NCI-H187 treated with DMSO at 0.1 percent for 48 hours (cell line): Measurements from ENCODE around the gene HP1BP3.
A peak's percentile ranks its signal among the peaks of the same experiment; 100 is the strongest.

ENCODE experiments used
- DNase-seq: peaks from one replicate; lab custom pipeline; 2025; lab: John Stamatoyannopoulos, UW

HP1BP3 gene

DNA sequence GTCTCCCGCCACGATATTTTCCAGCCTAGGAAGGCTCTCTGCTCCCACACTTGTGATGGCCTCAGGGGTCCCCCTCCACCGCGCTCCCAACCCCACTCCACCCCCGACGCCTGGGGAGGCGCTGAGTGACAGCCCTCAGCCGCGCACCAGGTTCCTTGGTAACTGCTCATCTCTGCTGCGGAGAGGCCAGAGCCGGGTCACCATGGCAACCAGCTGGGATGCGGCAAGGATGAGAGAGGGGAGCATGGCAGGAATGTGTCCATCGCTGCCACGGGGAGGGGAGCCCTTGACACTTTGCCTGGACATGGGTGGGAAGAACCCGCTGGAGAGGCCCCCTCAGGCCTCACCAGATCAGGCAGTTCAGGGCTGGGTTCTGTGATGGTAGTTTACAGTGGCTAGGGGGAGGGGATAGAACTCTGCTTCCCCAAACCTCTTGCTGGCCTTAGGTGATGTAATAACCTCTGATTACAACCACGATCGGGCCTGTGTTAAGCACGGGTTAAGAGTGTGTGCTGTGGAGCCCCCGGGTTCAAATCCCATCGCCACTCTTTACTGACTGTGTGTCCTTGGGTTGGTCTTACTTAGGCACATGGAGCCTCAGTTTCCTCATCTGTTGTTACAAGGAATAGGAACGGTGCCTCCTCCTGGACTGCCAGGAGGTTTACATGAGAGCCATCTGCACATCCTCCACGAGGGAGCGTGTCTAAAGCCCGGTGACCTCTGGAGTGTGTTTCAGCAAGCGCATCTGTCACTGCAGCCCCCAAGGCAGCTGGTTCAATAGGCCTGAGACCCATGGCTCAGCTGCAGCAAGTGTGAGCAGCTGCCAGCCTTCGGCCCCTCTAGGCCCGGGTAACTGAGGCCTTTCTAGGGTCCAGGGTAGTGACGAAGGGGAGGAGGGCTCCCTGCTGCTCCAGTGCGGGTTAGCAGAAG is 75.6 kb downstream of the HP1BP3 start:
- DNase-seq: no peak

- no peak for DNase-seq
These were observed 76.4 kb downstream of the HP1BP3 start for GRCh38 chr1:20710469-20711284.

GRCh38 chr1:20709868-20710267 is 77.2 kb downstream of the HP1BP3 start:
- DNase-seq: no peak

- DNase-seq: no peak
These were observed 78.2 kb downstream of the HP1BP3 start for GRCh38 chr1:20708891-20709290.

- DNase-seq: no peak
These were observed 79.0 kb downstream of the HP1BP3 start for GRCh38 chr1:20708057-20708456.

DNA sequence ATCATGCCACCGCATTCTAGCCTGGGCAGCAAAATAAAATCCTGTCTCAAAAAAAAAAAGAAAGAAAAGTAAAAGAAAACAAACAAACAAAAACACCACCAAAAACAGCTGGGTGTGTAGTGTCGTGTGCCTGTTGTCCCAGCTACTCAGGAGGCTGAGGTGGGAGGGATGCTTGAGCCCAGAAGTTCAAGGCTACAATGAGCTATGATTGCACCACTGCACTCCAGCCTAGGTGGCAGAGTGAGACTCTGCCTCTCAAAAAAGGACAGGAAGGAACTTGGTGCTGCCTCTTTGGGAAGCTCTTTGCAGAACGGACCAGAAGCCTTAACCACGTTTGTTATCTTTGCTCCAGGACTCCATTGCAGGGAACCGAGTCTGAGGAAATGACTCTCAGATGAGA is 80.3 kb downstream of the HP1BP3 start:
- no peak for DNase-seq

DNA sequence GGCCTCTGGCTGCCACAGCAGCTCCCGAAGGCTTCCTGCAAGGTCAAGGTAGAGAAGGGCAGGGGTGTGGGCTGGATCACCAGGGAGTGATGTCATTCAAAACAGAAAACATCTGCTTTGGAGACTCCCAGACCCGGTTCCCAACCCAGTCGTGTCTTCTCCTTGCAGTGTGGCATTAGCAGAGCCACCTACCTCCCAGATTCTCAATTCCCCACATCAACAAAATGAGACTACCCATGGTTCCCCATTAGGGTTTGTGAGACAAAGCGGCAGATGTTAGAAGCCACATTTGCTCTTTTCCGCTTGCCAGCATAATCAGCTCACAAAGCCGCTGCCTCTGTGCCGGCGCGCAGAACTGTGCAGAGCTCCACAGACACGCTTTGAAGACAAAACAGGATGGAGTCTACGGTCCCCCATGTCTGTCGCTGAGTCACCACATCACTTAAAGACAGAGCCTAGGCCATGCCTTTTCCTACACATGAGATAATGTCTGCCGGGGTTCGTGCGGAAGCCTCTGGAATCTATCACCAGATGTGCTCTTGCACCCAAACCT is 81.8 kb downstream of the HP1BP3 start:
- DNase-seq: no peak

DNA sequence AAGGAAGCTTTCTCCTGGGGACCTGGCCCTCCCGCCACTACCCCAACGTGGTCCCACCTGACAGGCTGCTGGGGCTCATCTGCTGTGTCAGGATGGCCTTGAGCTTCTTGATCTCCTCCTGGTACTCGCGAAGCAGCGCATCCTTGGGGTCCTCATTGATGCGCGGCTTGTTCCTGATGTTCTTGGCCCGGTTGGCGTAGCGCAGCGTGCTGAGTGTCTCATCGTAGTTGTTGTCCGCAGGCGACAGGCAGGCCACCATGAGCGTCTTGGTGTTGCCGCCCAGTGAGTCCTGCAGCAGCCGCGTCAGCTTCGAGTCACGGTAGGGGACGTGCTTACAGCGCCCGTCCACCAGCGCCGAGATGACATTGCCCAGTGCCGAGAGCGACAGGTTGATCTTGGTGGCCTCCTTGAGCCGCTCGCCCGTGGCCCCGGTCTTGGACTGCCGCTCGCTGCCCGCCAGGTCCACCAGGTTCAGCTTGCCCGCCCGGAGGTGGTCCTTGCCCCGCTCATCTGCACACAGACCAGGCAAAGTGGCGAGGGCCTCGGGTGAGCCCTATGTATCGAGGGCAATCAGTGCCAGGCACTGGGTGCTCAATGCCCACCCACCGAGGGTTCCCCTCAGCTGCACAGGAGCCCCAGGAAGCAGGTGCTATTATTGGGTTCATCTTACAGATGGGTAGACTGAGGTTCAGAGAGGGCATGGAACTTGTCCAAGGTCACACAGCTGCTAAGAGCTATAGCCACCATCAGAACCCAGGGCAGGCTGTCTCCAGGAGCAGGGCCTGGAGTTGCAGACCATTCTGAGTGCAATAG is 82.5 kb downstream of the HP1BP3 start:
- no peak for DNase-seq

GRCh38 chr1:20703124-20703756 is 83.9 kb downstream of the HP1BP3 start:
- DNase-seq: no peak

DNA sequence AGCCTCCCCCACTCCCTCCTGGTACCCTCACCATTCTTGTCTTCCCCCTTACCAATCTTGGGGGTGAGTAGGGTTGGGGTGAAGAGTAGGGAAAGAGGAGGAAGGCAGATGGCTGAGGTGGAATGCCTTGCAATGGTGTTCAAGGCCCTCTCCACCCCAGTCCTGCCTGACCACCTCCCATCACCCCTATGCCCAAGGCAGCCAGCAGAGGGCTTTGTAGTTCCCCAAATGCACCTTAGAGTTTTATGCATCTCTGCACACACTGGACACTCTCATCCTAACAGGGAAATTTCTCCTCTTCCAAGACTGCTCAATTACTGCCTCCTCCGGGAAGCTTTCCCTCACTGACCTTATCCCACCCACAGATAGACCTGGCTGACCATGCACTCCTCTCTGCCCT is 84.7 kb downstream of the HP1BP3 start:
- no peak for DNase-seq

- DNase-seq: no peak
These were observed 85.3 kb downstream of the HP1BP3 start for GRCh38 chr1:20701847-20702246.

DNA sequence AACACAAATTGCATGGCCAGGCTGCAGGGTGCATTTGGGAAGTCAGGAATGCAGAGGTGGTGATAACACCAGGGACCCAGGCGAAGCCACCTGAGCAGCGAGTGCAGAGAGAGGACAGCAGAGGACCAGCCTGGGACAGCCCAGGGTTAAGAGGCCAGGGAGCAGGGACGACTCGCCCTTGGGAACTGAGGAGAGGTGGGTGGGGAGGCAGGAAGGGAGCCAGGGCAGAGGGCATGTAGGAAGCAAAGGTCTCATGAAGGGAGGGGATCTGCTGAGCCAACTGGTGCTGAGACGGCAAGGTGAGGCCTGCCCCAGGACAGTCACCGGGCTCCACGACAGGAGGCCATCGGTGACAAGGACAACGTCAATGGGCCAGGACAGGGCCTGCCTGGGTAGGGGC is 85.7 kb downstream of the HP1BP3 start:
- no peak for DNase-seq

DNA sequence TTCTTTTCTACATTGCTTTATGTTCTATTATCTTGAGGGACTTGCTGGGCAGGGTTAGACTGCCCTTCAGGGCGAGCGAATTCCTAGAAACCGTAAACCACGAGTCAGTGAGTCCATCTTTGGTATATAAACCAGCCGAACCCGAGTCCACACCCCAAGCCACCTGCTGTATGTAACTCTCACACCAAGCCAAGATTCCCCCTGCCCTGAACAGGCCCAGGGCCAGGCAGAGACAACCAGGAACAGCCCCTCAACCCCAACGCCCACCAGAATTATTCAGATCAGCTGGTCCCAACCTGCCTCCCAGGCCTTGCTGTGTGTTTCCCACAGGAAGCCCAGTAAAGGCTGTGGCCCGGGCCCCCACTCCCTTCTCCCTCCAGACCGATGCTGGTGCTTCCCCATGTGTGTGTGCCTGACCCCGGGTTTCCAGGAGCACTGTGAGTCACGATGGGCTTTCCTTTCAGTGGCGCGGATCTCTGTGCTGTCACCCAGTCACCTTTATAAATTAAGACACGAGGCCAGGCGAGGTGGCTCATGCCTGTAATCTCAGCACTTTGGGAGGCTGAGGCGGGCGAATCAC is 86.4 kb downstream of the HP1BP3 start:
- no peak for DNase-seq

GRCh38 chr1:20699558-20699957 is 87.5 kb downstream of the HP1BP3 start:
- DNase-seq: no peak

DNA sequence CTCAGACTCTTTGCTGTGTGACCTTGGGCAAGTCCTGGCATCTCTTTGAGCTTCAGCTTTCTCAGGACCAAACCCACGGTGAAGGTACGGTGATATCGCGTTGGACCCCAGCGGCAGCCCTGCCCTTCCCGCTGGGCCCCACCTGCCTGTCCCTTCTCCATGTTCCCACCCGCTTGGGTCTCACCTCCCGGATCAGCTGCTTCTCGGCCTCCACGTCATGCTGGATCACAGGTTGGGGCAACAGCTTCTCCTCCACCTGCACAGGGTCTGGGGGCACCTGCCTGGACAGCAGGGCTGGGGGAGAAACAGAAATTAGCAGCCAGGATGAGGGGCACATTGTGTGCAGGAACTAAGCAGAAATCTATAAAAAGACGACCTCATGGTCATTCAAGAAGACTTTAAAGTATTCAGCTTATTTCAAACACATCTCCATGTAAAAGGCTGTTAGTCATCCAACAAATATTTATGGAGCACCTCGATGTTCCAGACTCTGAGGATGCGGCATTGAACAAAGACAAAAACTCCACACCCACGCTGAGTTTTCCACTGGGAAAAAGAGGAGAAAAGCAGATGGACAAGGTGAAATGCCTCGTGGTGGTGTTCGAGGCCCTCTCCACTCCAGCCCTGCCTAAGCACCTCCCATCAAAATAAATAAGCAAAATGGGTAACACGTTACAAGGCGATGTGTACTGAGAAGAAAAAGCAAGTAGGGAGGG is 88.8 kb downstream of the HP1BP3 start:
- no peak for DNase-seq

DNA sequence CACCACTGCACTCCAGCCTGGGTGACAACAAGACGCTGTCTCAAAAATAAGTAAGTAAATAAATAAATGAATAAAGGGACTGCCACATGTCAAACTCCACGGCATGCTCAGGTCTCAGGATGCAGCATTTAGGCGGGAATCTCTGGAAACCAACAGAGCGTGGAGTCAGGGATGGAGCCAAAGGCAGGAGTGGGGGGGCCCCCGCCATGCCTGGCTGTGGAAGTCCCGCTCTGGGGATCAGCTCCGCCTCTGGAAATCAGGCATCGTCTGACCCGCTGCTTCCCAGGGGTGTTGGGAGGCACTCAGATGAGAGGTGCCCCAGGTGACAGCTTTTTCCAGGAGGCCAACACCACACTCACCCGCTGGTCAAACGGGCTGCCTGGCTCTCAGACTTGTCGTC is 89.5 kb downstream of the HP1BP3 start:
- no peak for DNase-seq

DNA sequence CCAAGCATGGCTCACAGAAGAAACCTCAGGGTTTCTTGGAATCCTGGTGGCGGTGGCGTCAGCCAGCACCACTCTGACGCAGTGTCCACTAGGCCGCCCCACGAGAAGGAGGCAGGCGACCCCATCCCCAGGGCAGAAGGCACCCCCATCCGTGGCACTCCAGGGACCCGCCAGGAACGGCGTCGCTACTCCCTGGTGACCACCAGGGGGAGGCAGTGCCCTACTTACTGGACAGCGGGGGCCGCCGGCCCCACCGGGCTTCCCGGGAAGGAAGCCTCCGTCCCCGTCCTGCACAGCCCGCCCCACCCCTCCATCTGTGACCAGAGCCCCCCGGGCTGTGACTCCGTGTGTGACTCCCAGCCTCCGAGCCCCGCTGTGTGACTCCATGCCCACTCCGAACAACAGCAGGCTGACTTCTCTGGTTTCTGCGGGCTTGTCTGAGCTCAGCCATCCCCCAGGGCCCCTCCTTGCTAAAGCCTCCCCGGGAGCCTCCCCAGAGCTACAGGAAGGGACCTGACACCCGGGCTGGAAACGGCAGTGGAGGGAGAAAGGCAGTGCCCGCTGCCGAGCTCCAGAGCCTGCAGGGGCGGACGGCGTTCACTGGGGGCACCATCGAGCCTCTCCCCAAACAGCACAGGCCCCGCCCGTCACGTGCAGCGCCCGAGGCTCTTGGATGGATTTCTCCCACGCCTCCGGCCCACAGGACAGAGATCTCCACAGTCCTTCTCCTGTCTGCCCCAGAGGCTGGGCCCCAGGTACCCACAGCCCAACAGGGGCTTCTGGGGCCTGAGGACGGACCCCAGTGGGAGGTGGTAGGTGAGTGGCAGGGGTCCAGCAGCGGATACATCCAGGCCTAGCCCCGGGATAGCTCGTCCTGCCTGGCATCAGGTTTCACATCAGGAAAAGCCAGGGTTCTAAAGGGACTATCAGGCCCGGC is 90.4 kb downstream of the HP1BP3 start:
- peak; percentile 21 for DNase-seq

GRCh38 chr1:20695515-20695914 is 91.6 kb downstream of the HP1BP3 start:
- DNase-seq: no peak

DNA sequence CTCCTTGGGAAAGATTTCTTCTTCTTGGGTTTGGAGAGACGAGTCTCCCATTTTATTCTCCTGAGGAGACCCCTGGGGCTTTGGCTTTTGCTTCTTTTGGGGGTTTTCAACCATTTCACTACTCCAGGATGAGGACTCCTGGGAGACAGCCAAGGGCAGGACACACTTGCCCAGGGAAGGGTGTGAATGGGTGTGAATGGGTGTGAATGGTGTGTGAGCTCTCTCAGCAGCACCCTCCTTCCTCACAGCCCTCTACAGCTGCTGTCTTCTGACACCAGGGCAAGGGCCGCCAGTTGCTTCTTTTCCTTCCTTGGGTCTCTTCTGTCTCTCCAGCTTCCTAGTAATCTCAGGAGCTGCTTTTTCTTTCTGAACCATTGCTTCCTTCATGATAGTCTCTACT is 93.5 kb downstream of the HP1BP3 start:
- no peak for DNase-seq
